ENCODE data around the gene CD27.

DNA sequence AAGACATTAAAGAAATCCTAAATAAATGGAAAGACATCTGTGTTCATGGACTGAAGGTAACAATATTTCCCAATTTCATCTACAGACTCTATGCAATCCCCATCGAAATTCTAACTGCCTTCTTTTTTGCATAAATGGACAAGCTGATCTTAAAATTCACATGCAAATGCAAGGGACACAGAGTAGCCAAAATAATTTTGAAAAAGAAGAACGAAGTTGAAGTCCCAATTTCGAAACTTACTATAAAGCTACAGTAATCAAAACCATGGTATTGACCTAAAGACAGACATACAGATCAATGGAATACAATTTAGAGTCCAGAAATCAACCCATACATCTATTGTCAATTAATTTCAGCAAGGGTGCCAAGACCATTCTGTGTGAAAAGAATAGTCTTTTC is 16.4 kb upstream of the CD27 start:
- TF ChIP-seq, protein P1, sequence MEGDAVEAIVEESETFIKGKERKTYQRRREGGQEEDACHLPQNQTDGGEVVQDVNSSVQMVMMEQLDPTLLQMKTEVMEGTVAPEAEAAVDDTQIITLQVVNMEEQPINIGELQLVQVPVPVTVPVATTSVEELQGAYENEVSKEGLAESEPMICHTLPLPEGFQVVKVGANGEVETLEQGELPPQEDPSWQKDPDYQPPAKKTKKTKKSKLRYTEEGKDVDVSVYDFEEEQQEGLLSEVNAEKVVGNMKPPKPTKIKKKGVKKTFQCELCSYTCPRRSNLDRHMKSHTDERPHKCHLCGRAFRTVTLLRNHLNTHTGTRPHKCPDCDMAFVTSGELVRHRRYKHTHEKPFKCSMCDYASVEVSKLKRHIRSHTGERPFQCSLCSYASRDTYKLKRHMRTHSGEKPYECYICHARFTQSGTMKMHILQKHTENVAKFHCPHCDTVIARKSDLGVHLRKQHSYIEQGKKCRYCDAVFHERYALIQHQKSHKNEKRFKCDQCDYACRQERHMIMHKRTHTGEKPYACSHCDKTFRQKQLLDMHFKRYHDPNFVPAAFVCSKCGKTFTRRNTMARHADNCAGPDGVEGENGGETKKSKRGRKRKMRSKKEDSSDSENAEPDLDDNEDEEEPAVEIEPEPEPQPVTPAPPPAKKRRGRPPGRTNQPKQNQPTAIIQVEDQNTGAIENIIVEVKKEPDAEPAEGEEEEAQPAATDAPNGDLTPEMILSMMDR (conservative IDR thresholded peaks at IDR 0.05; ENCODE audit: low read depth, low read length), result no peak
- TF ChIP-seq EZH2phosphoT487 (IDR thresholded peaks at IDR 0.05; ENCODE audit: borderline replicate concordance, low read length), result no peak
- TF ChIP-seq EZH2 (IDR thresholded peaks at IDR 0.05; ENCODE audit: low read length, unreplicated experiment), result no peak

Measured in PC-3 (cell line).